Body of pancreas (tissue), 4 donors: ENCODE measurements around the gene UBE2I.

Source experiments
- CTCF ChIP-seq, 7 experiments: fragments of 450-650 bp in 4 of 7; fragments of 200-600 bp in 3 of 7; sonication (generic) in 3 of 7; IDR thresholded peaks; one replicate each; pipeline ENCODE4 v1.5.1; 2016 to 2019; ENCODE audit warnings: antibody characterized with exemption in 7 of 7
- POLR2A ChIP-seq, 3 donors: fragments of 450-650 bp; IDR thresholded peaks; one replicate each; pipeline ENCODE4 v1.6.1; 2016; ENCODE audit warnings: antibody characterized with exemption in 3 of 3, mild to moderate bottlenecking in 2 of 3

- TF ChIP-seq CTCF (IDR thresholded peaks at IDR 0.05): no peak
- TF ChIP-seq POLR2A (IDR thresholded peaks at IDR 0.05): no peak
These were observed 23.5 kb upstream of the UBE2I start for GRCh38 chr16:1285669-1286512.
